HEK293 (cell line): ENCODE data around the gene COL1A1.
A peak's percentile ranks its signal among the peaks of the same experiment; 100 is the strongest.

ENCODE experiments used
- FEZF1 ChIP-seq: fragments of 450-650 bp; formaldehyde crosslinking; IDR thresholded peaks from 2 replicates; pipeline ENCODE4 v1.5.1; 2016; ENCODE audit warnings: missing biosample characterization, missing genetic modification characterization
- GLI4 ChIP-seq: fragments of 450-650 bp; formaldehyde crosslinking; IDR thresholded peaks from 2 replicates; pipeline ENCODE4 v1.5.1; 2016; ENCODE audit warnings: missing biosample characterization, missing genetic modification characterization
- GLIS2 ChIP-seq: fragments of 450-650 bp; formaldehyde crosslinking; IDR thresholded peaks from 2 replicates; pipeline ENCODE4 v1.5.1; 2016; ENCODE audit warnings: missing biosample characterization, missing genetic modification characterization
- HOXD13 ChIP-seq: sonication (generic); formaldehyde crosslinking; IDR thresholded peaks from 2 replicates; pipeline ENCODE4 v1.8.0; 2022; ENCODE audit warnings: missing genetic modification reagents, borderline replicate concordance
- INSM2 ChIP-seq: fragments of 450-650 bp; formaldehyde crosslinking; IDR thresholded peaks from 2 replicates; pipeline ENCODE4 v1.5.1; 2016; ENCODE audit warnings: missing biosample characterization, missing genetic modification characterization
- KLF17 ChIP-seq: fragments of 450-650 bp; formaldehyde crosslinking; IDR thresholded peaks from 2 replicates; pipeline ENCODE4 v1.5.1; 2016; ENCODE audit warnings: missing biosample characterization, missing genetic modification characterization
- OSR2 ChIP-seq: fragments of 450-650 bp; formaldehyde crosslinking; IDR thresholded peaks from 2 replicates; pipeline ENCODE4 v1.5.1; 2016; ENCODE audit warnings: missing biosample characterization, missing genetic modification characterization
- SP2 ChIP-seq: fragments of 450-650 bp; formaldehyde crosslinking; IDR thresholded peaks from 2 replicates; pipeline ENCODE4 v1.5.1; 2016; ENCODE audit warnings: missing biosample characterization, missing genetic modification characterization
- ZBTB11 ChIP-seq: fragments of 450-650 bp; formaldehyde crosslinking; conservative IDR thresholded peaks from 2 replicates; pipeline ENCODE4 v1.5.1; 2016; ENCODE audit warnings: low read depth, missing biosample characterization, missing genetic modification characterization
- ZEB2 ChIP-seq: fragments of 450-650 bp; formaldehyde crosslinking; IDR thresholded peaks from 2 replicates; pipeline ENCODE4 v1.5.1; 2016; ENCODE audit warnings: missing biosample characterization, missing genetic modification characterization
- ZFHX2 ChIP-seq: fragments of 450-650 bp; formaldehyde crosslinking; conservative IDR thresholded peaks from 2 replicates; pipeline ENCODE4 v1.5.1; 2016; ENCODE audit warnings: missing biosample characterization, missing genetic modification characterization
- ZFP69B ChIP-seq: fragments of 450-650 bp; formaldehyde crosslinking; IDR thresholded peaks from 2 replicates; pipeline ENCODE4 v1.5.1; 2016; ENCODE audit warnings: missing biosample characterization, missing genetic modification characterization
- ZNF132 ChIP-seq: fragments of 450-650 bp; formaldehyde crosslinking; IDR thresholded peaks from 2 replicates; pipeline ENCODE4 v1.5.1; 2017; ENCODE audit warnings: missing biosample characterization, missing genetic modification characterization, borderline replicate concordance
- ZNF148 ChIP-seq: fragments of 450-650 bp; formaldehyde crosslinking; IDR thresholded peaks from 2 replicates; pipeline ENCODE4 v1.5.0; 2017; ENCODE audit warnings: missing biosample characterization, missing genetic modification characterization, borderline replicate concordance
- ZNF19 ChIP-seq: fragments of 450-650 bp; formaldehyde crosslinking; IDR thresholded peaks from 2 replicates; pipeline ENCODE4; 2016; ENCODE audit warnings: missing biosample characterization, missing genetic modification characterization, low read depth
- ZNF280D ChIP-seq: fragments of 450-650 bp; formaldehyde crosslinking; IDR thresholded peaks from 2 replicates; pipeline ENCODE4 v1.5.1; 2016; ENCODE audit warnings: missing biosample characterization, missing genetic modification characterization
- ZNF391 ChIP-seq: fragments of 450-650 bp; formaldehyde crosslinking; IDR thresholded peaks from 2 replicates; pipeline ENCODE4 v1.5.1; 2016; ENCODE audit warnings: low read depth, missing biosample characterization, missing genetic modification characterization, borderline replicate concordance
- ZNF488 ChIP-seq: fragments of 450-650 bp; formaldehyde crosslinking; IDR thresholded peaks from 2 replicates; pipeline ENCODE4 v1.5.1; 2016; ENCODE audit warnings: missing biosample characterization, missing genetic modification characterization
- ZNF600 ChIP-seq: fragments of 450-650 bp; formaldehyde crosslinking; IDR thresholded peaks from 2 replicates; pipeline ENCODE4 v1.5.1; 2016; ENCODE audit warnings: missing biosample characterization, missing genetic modification characterization
- ZNF670 ChIP-seq: fragments of 450-650 bp; formaldehyde crosslinking; IDR thresholded peaks from 2 replicates; pipeline ENCODE4 v1.5.1; 2016; ENCODE audit warnings: missing biosample characterization, missing genetic modification characterization, low read depth
- ZNF843 ChIP-seq: fragments of 450-650 bp; formaldehyde crosslinking; IDR thresholded peaks from 2 replicates; pipeline ENCODE4 v1.5.1; 2016; ENCODE audit warnings: missing biosample characterization, missing genetic modification characterization
- ZSCAN18 ChIP-seq: fragments of 450-650 bp; formaldehyde crosslinking; IDR thresholded peaks from 2 replicates; pipeline ENCODE4 v1.5.1; 2016; ENCODE audit warnings: missing biosample characterization, missing genetic modification characterization
- ZSCAN4 ChIP-seq: fragments of 450-650 bp; formaldehyde crosslinking; IDR thresholded peaks from 2 replicates; pipeline ENCODE4 v1.5.1; 2017; ENCODE audit warnings: missing biosample characterization, missing genetic modification characterization

COL1A1 gene

GRCh38 chr17:50169121-50169764 is 32.2 kb downstream of the COL1A1 start (continued):
- TF ChIP-seq ZBTB11 (tag by site-specific recombination) (peak; percentile 46; the same call in 1 of the 2 replicates), ZNF19 (tag by site-specific recombination) (no peak), GLI4 (peak; percentile 69; the same call in 1 of the 2 replicates), ZEB2 (tag by site-specific recombination) (peak; percentile 77), ZNF391 (peak; percentile 82; the same call in 1 of the 2 replicates), SP2 (tag by site-specific recombination) (no peak), ZNF132 (no peak), ZNF843 (tag by site-specific recombination) (peak; percentile 61), HOXD13 (CRISPR knock-in tag) (no peak), GLIS2 (peak; percentile 82), ZFP69B (tag by site-specific recombination) (peak; percentile 89), ZNF488 (tag by site-specific recombination) (no peak), INSM2 (tag by site-specific recombination) (no peak), ZNF280D (tag by site-specific recombination) (no peak), FEZF1 (no peak), ZNF670 (tag by site-specific recombination) (no peak), ZSCAN4 (tag by site-specific recombination) (peak; percentile 97), ZSCAN18 (peak; percentile 95), OSR2 (no peak), KLF17 (tag by site-specific recombination) (peak; percentile 86), ZFHX2 (peak; percentile 74), ZNF600 (tag by site-specific recombination) (0 out of 2 replicates have a peak, but pooled peaks have one; percentile 18), ZNF148 (tag by site-specific recombination) (peak; percentile 80; the same call in 1 of the 2 replicates)
